Right lobe of liver (tissue), 4 donors: ENCODE results near the gene CAST.

ENCODE experiments used
- CTCF ChIP-seq, 4 donors: fragments of 200-600 bp in 3 of 4; fragments of 450-650 bp in 1 of 4; IDR thresholded peaks; one replicate each; pipeline versions ENCODE4 v1.5.1 to v1.8.0; 2016 to 2022; ENCODE audit warnings: antibody characterized with exemption in 4 of 4, mild to moderate bottlenecking in 2 of 4
- POLR2A ChIP-seq: fragments of 450-650 bp; IDR thresholded peaks from one replicate; pipeline ENCODE4 v1.6.1; 2017; ENCODE audit warnings: antibody characterized with exemption, mild to moderate bottlenecking
- donor health status: DM: no; HTN: no; CAD: no.
- donor health status: DM: no; HTN: no; CAD: no.
- donor health status: DM: no; HTN: yes; CAD: no.

DNA sequence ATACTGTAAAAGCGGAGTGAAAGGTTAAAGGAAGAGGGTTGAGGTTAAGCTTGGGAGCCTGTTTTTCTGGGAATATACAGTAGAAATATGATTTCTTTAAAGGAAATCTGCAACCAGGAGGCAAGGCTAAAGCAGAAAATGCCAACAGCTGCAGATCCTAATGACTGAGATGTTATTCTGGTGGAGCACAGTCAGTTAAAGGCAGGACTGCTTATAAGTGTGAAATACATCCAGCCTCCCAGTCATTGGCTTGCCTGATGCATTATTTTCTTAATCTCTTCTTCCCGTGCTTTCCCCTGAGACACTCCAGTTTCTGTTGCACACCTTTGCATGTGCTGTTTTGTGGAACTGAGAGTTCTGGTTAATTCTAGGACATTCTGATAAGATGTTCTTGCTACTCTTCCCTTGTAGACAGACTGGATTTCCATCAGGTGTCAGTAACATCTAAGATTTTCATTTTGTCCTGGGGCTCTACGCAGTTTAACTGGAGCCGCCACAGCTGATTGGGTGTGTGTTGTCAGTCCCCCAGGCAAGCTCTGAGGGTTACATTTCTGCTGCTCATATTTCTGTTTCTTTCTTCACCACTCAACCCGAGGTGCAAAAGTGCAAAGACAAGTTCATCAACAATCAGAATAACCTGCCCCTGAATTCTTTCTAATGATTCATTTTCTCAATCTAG is 44.4 kb downstream of the CAST start:
- TF ChIP-seq CTCF (IDR thresholded peaks at IDR 0.05): no peak
- TF ChIP-seq POLR2A: no peak
